Duodenal mucosa (tissue), 2 donors: ENCODE data around the gene ALAD.

ENCODE experiments used
- H3K27ac ChIP-seq: one replicate; pipeline ENCODE4 v1.7.0; 2013; ENCODE audit warnings: low read depth, low read length
- H3K27me3 ChIP-seq, 2 donors: one replicate each; pipeline ENCODE4 v1.7.0; 2013; ENCODE audit warnings: low read length in 2 of 2, control low read depth in 1 of 2; ENCODE audit not compliant: insufficient read depth in 2 of 2, control insufficient read depth in 1 of 2
- H3K36me3 ChIP-seq, 2 donors: one replicate each; pipeline ENCODE4 v1.7.0; 2013; ENCODE audit warnings: low read length in 2 of 2, control low read depth in 1 of 2; ENCODE audit not compliant: insufficient read depth in 2 of 2, control insufficient read depth in 1 of 2
- H3K4me1 ChIP-seq, 2 donors: one replicate each; pipeline ENCODE4 v1.7.0; 2013; ENCODE audit warnings: low read length in 2 of 2, control low read depth in 1 of 2; ENCODE audit not compliant: insufficient read depth in 2 of 2, control insufficient read depth in 1 of 2
- H3K4me3 ChIP-seq, 2 donors: one replicate each; pipeline ENCODE4 v1.7.0; 2013; ENCODE audit warnings: low read length in 2 of 2, low read depth in 1 of 2
- H3K9ac ChIP-seq, 2 donors: one replicate each; pipeline ENCODE4 v1.7.0; 2013; ENCODE audit warnings: low read length in 2 of 2, low read depth in 1 of 2
- H3K9me3 ChIP-seq, 2 donors: one replicate each; pipeline ENCODE4 v1.7.0; 2013; ENCODE audit warnings: low read length in 2 of 2, control low read depth in 1 of 2; ENCODE audit not compliant: control insufficient read depth in 1 of 2

ALAD gene

GRCh38 chr9:113364951-113365350, 36.1 kb downstream of the ALAD start:
- Histone ChIP-seq H3K9me3 (no peaks in the 10 kb centered on the region), H3K4me3 (no peak overlapping the region)

GRCh38 chr9:113363336-113363735, 37.7 kb downstream of the ALAD start:
- Histone ChIP-seq H3K27me3 (no peaks in the 10 kb centered on the region), H3K9me3 (no peaks in the 10 kb centered on the region), H3K27ac (no peak overlapping the region), H3K4me3 (no peak overlapping the region), H3K36me3 (peaks cover 5 to 6% of the 10 kb centered on the region in 2 donors), H3K4me1 (no peaks in the 10 kb centered on the region), H3K9ac (no peak overlapping the region)

More at GRCh38 chr9:113364951-113365350, 36.1 kb downstream of the ALAD start:
- no peak overlapping the region for H3K9ac ChIP-seq
- H3K4me1 ChIP-seq, result no peaks in the 10 kb centered on the region
- H3K36me3 ChIP-seq, result peaks cover 3 to 4% of the 10 kb centered on the region in 2 donors
- H3K27ac ChIP-seq, result no peak overlapping the region
- no peaks in the 10 kb centered on the region for H3K27me3 ChIP-seq

GRCh38 chr9:113361304-113362018, 39.6 kb downstream of the ALAD start:
- Histone ChIP-seq H3K9me3 (no peaks in the 10 kb centered on the region), H3K27ac (no peak overlapping the region), H3K9ac (no peak overlapping the region), H3K36me3 (peaks cover 2 to 6% of the 10 kb centered on the region in 2 donors), H3K27me3 (no peaks in the 10 kb centered on the region), H3K4me1 (no peaks in the 10 kb centered on the region), H3K4me3 (no peak overlapping the region)

DNA sequence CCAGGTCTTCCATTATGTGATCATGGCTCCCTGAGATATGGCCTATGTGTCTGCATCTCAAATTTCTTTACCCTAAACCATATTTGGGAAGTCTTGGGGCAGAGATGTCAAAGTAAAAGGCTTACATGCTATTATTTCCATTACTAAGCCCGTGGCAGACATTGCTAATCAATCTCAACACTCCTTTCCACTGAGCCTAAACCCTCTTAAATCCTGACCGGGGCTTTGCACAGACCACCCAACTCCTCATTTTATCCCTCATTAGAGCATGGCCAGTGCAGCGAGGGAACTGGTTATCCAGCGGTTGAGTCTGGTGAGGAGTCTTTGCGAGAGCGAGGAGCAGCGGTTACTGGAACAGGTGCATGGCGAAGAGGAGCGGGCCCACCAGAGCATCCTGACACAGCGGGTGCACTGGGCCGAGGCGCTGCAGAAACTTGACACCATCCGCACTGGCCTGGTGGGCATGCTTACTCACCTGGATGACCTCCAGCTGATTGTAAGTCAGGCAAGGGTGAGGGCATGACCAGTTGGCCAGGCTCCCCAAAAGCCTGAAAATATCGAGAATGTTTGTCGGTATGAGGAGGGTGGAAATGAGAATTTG, 40.7 kb downstream of the ALAD start:
- Histone ChIP-seq H3K4me3 (no peak overlapping the region), H3K9ac (no peak overlapping the region), H3K27ac (no peak overlapping the region), H3K36me3 (peaks cover 2 to 6% of the 10 kb centered on the region in 2 donors), H3K4me1 (no peaks in the 10 kb centered on the region), H3K27me3 (no peaks in the 10 kb centered on the region), H3K9me3 (no peaks in the 10 kb centered on the region)

DNA sequence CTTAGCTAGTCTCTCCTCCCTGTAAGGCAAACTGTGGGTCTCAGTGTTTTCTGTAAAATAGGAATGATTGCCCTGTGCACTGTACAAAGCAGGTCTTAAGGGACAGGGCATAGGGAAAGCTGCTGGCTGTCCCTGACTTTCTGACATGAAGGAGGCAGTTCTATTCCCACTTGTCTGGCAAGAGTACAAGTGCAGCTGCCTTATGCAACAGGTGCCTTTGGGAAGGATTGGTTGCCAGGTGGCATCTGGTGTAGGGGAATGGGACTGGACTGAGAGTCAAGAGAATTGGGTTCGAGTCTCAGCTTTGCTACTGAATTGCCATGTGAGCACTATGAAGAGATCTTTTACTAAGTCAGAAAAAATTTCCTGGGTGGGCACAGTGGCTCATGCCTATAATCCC, 41.7 kb downstream of the ALAD start:
- Histone ChIP-seq H3K27me3 (no peaks in the 10 kb centered on the region), H3K9ac (no peak overlapping the region), H3K36me3 (peaks cover 2 to 6% of the 10 kb centered on the region in 2 donors), H3K9me3 (no peaks in the 10 kb centered on the region), H3K4me3 (no peak overlapping the region), H3K27ac (no peak overlapping the region), H3K4me1 (no peaks in the 10 kb centered on the region)

GRCh38 chr9:113356686-113357292, 44.3 kb downstream of the ALAD start:
- Histone ChIP-seq H3K27me3 (no peaks in the 10 kb centered on the region), H3K9me3 (no peaks in the 10 kb centered on the region), H3K36me3 (peaks cover 2 to 3% of the 10 kb centered on the region in 2 donors), H3K27ac (no peak overlapping the region), H3K4me3 (no peak overlapping the region), H3K9ac (no peak overlapping the region), H3K4me1 (no peaks in the 10 kb centered on the region)

DNA sequence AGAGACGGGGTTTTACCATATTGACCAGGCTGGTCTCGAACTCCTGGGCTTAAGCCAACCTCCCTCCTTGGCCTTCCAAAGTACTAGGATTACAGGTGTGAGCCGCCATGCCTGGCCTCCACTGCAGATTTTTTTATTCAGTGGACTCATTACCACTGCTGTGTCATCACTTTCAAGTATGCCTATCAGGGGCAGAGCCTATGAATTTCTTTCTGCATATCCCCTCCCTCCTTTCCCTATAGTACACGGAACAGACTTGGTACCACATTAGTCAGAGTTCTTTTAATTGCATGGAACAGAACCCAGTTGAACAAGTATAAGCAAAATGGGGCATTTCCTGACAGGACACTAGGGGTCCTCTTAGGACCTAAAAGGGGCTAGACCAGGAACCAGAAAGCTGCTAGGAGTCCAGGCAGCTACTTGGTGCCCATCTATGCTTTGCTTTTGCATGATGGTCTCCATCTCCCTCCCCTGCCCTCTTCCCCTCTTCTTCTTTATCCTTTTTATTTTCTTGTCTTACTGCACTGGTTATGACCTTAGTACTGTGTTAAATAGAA, 46.0 kb downstream of the ALAD start:
- Histone ChIP-seq H3K27ac (no peak overlapping the region), H3K4me1 (peaks cover 7 to 11% of the 10 kb centered on the region in 2 donors), H3K4me3 (no peak overlapping the region), H3K36me3 (peaks cover 2 to 3% of the 10 kb centered on the region in 2 donors), H3K9ac (no peak overlapping the region), H3K9me3 (no peaks in the 10 kb centered on the region), H3K27me3 (no peaks in the 10 kb centered on the region)

DNA sequence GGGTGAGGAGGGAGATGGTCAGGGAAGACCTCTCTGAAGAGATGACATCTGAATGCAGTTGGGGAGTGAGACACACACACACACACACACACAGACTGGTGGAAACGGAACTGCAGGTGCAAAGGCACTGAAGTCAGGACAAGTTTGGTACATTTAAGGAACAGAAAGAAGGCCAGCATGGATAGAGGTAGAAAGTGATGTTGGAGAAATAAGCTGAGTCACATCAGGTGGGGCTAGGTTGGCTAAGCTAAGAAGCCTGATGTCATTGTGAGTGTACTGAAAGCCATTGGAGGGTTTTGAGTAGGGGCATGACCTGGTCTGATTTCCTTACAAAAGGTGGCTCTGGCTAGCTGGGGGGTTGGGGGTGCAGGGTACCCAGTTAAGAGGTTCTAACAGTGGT, 48.7 kb downstream of the ALAD start:
- Histone ChIP-seq H3K36me3 (no peaks in the 10 kb centered on the region), H3K27me3 (peaks cover 0 to 3% of the 10 kb centered on the region in 2 donors), H3K4me3 (no peak overlapping the region), H3K9me3 (no peaks in the 10 kb centered on the region), H3K9ac (no peak overlapping the region), H3K27ac (no peak overlapping the region), H3K4me1 (peaks cover 20 to 26% of the 10 kb centered on the region in 2 donors)

DNA sequence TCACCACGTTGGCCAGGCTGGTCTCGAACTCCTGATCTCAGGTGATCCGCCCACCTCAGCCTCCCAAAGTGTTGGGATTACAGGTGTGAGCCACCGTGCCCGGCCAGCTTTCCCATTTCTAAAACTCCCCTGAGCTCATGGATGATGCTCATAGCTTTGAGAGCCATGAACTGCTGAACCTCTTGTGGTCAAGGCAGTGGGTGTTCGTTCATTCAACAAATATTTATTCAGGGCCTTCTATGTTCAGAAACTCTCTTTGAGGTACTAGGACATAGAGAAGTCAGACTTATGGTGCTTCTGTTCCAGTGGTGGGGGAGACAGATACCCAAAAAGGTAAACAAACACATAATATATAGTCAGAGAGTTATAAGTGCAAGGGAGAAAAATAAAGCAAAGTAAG, 49.1 kb downstream of the ALAD start:
- H3K27me3 ChIP-seq, result peaks cover 0 to 3% of the 10 kb centered on the region in 2 donors
- H3K36me3 ChIP-seq, result no peaks in the 10 kb centered on the region
- H3K4me3 ChIP-seq, result no peak overlapping the region
- H3K9me3 ChIP-seq, result no peaks in the 10 kb centered on the region
- peaks cover 20 to 26% of the 10 kb centered on the region in 2 donors for H3K4me1 ChIP-seq
- no peak overlapping the region for H3K9ac ChIP-seq
- no peak overlapping the region for H3K27ac ChIP-seq

DNA sequence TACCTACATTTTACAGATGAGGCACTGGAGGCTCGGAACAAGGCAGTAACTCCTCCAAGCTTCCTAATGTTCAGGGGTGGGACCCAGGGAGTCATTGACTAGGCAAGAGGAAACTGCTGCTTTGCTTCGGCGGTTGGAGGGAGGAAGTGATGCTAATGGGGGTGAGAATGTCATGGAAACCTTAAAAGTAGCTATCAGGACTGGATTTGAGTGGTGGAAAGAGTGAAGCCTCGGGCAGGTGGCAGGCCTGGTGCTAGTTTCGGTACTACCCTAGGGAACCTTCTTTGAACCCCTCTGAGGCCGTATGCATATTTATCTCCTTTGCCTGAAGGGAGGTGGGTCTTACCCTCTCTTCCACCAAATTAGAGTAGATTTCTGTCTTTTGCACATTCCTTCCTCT, 50.1 kb downstream of the ALAD start:
- H3K27ac ChIP-seq, result no peak overlapping the region
- peak overlapping the region in 1 of 2 donors; percentile 83 for H3K4me3 ChIP-seq
- H3K4me1 ChIP-seq, result peaks cover 20 to 26% of the 10 kb centered on the region in 2 donors
- no peak overlapping the region for H3K9ac ChIP-seq
- H3K9me3 ChIP-seq, result no peaks in the 10 kb centered on the region
- H3K27me3 ChIP-seq, result peaks cover 0 to 3% of the 10 kb centered on the region in 2 donors
- H3K36me3 ChIP-seq, result no peaks in the 10 kb centered on the region
